GM19438 (cell line): ENCODE results near the gene NOL9.
"Not testable (repeated sequence)": the region's sequence is repeated elsewhere in the genome, so short reads cannot be mapped to it uniquely, and the experiment has no call there.

Source experiments
- ATAC-seq: cut with Tn5 transposase; IDR thresholded peaks from one replicate; pipeline ENCODE4 v1.9.1; 2021; ENCODE audit warnings: low read depth; ENCODE audit not compliant: unreplicated experiment

The NOL9 gene

GRCh38 chr1:6574818-6575217 is 20.5 kb upstream of the NOL9 start:
- no peak for ATAC-seq

GRCh38 chr1:6574025-6574620 is 19.8 kb upstream of the NOL9 start:
- no peak for ATAC-seq

GRCh38 chr1:6572653-6573383 is 18.5 kb upstream of the NOL9 start:
- no peak for ATAC-seq

DNA sequence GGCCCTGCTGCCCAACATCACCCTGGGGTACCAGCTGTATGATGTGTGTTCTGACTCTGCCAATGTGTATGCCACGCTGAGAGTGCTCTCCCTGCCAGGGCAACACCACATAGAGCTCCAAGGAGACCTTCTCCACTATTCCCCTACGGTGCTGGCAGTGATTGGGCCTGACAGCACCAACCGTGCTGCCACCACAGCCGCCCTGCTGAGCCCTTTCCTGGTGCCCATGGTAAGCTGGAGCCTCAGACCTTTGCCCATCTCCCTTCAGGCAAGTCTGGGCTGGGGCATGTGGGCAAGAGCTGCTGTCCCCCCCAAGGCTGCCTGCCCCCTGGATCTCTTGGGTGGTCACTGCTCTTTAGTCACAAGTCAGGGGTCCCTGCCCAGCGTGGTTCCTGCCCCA is 16.7 kb upstream of the NOL9 start:
- ATAC-seq = no peak

GRCh38 chr1:6570100-6570499 is 15.8 kb upstream of the NOL9 start:
- ATAC-seq = no peak

DNA sequence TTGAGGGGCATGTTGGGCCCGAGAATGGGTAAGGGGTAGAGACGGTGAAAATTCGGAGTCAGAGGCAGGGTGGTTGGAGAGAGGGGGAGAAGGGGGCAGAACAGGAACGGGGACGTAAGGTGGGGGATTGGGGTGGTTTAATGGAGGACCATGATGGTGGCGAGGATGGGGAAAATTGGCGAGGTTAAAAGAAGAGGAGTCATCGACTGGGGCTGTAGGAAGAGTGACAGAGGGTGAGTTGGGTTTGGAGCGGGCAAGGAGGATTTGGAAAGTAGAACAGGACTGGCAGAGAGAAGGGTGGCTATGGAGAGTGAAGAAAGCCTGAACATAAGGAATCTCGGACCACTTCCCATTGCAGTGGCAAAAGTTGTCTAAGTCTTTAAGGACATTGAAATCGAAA is 14.7 kb upstream of the NOL9 start:
- no peak for ATAC-seq

DNA sequence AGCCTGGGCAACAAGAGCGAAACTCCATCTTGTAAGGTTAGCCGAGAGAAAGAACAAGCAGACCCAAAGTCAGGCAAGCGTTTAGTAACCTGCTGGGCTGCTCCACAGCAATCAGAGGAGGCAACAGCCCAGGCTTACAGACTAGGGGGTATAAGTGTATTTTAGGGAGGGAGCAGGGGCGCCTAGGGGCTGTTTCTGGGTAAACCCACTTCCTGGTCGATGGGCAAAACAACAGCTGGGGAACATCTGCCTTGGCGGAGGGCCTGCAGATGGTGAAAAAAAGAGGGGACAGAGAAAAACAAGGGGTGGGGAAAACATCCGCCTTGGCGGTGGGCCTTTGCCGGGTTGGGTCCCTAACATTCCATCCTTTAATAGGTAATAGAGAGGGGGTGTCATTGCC is 6.0 kb upstream of the NOL9 start:
- ATAC-seq = no peak

DNA sequence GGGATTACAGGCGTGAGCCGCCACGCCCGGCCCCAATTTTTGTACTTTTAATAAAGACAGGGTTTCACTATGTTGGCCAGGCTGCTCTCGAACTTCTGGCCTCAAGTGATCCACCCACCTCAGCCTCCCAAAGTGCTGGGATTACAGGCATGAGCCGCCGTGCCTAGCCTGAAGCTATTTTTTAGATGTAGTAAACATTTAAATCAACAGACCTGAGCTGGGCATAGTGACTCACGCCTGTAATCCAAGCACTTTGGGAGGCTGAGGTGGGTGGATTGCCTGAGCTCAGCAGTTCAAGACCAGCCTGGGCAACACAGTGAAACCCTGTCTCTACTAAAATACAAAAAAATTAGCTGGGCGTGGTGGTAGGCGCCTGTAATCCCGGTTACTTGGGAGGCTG is 4.8 kb upstream of the NOL9 start:
- not testable (repeated sequence) for ATAC-seq

- ATAC-seq = no peak
Observed at GRCh38 chr1:6557597-6557996, 3.3 kb upstream of the NOL9 start.

DNA sequence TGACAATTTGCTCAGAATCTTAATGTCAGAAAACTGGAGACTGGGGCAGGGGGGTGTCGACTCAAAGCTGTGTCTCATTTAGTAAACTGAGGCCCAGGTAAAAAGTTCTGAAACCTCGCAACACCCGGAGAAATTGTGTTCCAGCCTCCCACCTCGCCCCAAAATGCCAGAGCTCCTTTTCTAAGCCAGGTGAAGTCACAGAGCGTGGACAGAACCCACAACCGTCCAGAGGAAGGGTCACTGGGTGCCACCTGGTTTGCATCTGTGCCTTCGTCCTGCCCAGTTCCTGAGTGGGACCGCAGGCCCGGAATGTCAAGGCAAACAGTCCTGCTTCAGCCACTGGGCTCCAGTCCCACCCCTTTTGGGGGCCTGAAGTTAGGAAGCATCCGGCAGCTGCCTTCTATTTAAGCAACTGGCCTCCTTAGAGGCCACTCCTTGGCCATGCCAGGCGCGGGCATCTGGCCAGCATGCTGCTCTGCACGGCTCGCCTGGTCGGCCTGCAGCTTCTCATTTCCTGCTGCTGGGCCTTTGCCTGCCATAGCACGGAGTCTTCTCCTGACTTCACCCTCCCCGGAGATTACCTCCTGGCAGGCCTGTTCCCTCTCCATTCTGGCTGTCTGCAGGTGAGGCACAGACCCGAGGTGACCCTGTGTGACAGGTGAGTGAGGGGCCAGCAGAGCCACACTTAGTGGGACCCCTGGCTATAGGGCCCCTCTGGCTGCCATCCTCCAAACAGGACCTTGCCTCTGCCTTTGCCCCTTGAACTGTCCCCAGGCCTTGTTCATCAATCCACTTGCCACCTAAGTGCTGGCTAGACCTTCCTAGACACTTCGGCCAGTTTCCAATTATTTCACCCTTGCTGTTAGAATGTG is 830 bp upstream of the NOL9 start, which contains the start of gene TAS1R1:
Gene TAS1R1, plus strand, starts transcription at position 401 of the 872 bp plus-strand sequence. Its CDS starts 67 bp downstream, at position 468.
- ATAC-seq = no peak

DNA sequence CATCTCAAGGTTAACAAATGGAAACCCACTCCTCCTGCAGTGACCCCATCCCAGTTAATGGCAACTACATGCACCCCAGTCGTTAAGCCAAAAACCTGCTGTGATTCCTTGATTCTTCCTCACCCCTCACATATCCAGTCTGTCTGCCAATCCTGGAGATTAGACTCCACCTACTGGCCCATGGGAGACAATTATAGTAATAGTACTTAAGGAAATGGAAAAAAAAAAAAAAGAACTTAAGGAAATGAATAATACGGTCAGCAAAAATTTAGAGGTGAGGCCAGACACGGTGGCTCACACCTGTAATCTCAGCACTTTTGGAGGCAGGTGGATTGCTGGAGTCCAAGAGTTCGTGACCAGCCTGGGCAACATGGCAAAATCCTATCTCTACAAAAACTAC is 7.0 kb downstream of the NOL9 start:
- ATAC-seq = no peak

DNA sequence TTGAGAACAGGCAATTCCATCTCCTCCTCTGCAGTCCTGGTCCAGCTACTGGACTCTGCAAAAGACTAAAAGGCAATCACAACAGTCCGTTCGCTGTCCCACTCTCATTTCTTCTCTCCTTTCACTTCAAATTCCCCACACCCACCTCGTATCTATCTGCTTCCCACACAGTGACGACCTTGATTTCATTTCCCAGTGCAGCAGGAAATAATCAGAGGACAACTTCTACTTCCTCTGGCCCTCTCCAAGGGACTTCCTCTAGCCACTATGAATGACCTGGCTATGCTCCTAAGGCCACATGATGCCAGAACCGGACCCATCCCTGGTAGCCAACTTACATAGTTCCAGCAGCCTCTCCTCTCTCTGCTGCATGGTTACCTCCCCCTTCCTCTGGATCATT is 8.0 kb downstream of the NOL9 start:
- no peak for ATAC-seq

GRCh38 chr1:6545276-6546112 is 8.8 kb downstream of the NOL9 start:
- no peak for ATAC-seq

- no peak for ATAC-seq
Observed at GRCh38 chr1:6544831-6545230, 9.5 kb downstream of the NOL9 start.

DNA sequence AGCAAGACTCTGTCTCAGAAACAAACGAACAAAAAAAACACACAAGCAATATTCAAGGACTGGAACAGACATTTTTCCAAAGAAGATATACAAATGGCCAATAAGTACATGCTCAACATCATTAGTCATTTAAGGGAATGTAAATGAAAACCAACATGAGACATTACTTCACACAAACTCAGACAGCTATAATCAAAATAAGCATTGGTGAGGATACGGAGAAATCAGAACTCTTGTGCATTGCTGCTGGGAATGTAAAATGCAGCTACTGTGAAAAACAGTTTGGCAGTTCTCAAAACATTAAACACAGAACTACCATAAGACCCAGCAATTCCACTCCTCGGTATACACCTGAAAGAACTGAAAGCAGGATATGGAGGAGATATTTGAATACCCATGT is 15.4 kb downstream of the NOL9 start:
- no peak for ATAC-seq

GRCh38 chr1:6536291-6536690 is 18.0 kb downstream of the NOL9 start:
- ATAC-seq = no peak

- ATAC-seq = no peak
Observed at GRCh38 chr1:6535214-6535613, 19.1 kb downstream of the NOL9 start.

DNA sequence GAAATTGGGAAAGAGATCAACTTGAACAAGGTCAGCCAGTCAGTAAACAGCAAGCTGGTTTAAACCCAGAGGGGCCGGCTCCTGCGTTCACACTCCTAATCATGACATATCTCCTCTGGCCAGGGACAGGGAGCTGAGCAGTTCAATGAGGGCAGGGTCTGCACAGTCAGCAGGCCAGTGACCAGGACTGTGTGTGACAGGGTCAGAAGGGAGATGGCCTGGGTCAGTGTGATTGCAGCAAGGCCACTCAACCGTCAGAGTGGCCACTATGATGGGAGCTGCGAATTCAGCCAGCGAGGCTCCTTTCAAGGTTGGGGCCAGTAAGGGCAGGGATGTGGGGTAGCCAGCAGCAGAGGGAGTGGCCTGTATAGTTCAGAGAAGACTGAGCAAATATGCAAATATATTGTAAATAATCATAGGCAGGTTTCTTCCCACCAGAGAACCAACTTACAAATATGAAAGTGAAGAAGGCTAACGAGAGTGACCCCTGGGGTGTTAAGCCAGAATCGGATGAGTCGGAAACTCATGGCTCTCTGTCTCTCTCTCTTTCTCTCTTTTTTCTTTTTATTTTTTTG is 20.0 kb downstream of the NOL9 start:
- no peak for ATAC-seq

DNA sequence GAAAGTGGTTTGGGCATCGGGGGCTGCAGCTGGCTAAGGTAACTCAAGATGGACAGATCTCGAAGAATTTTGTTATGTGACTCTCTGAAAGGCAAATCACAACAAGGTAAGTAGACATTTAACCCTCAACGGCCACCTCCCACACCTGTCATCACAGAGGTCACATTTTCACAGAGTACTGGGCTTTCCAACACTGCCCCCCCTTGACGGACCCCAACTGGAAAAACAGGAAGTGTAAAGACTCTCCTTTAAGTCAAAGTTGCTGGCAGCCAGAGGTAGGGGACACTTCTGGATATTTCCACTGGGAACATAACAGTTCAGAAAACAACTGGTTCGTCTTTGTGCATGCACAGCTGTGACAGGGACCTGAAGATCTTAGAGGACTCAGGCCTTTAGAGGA is 22.3 kb downstream of the NOL9 start:
- ATAC-seq = no peak

DNA sequence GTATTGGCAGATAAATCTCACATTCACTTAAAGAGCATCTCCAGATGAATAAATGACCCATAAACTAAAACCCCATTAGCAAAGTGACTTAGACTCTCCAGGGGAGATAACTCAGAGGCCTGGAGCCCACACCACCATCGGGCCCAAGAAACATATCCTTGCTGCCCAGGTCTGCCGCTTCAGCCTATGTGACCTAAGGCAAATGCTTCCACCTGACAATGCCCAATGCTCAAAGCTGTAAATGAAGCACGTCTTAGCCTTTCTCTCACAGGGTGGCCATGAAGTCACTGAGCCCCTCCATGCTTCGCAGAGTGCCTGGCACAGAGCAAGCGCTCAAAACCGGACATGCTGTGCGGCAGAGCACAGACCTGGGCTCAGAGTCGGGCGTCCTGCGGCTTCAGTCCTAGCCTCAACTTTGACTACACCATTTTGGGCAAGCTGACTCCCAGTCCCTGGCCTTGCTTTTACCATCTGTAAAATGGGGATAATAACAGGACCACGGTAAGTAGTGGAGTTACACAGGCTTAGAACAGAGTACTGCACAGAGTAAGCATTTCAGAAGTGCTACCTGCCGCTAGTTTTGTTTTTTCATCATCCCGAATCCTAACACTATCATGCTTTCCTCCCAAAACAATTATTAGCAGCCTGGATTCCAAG is 23.7 kb downstream of the NOL9 start:
- ATAC-seq = no peak
